ENCODE results near the gene PRKCG. TPM values are rescaled to one million over a fixed set of nuclear protein-coding genes. Genes with fewer than 3 reads are reported as not detected.
A peak's percentile ranks its signal among the peaks of the same experiment; 100 is the strongest.
"Not testable (repeated sequence)": the region's sequence is repeated elsewhere in the genome, so short reads cannot be mapped to it uniquely, and the experiment has no call there.

PRKCG gene
- total RNA-seq, 2 experiments from 2014 or later: not detected

GRCh38 chr19:53916004-53916403 lies 34.0 kb downstream of the PRKCG start:
- no peak for DNase-seq
- Mint-ChIP-seq H3K27ac (no peak overlapping the region), H3K9me3 (no peaks in the 10 kb centered on the region), H3K36me3 (no peaks in the 10 kb centered on the region), H3K27me3 (peaks cover 28% of the 10 kb centered on the region), H3K4me3 (no peak overlapping the region), H3K4me1 (ENCODE audit: low read depth) (no peaks in the 10 kb centered on the region)
- intact Hi-C loops (cut with micrococcal nuclease): no loop called here
- ChIA-PET POLR2A (no interaction called here), CTCF (interaction anchor here (1.9 kb wide), 1 partner anchor 114 kb away, joined by 7 read pairs; no protein-coding TSS in a partner anchor)

DNA sequence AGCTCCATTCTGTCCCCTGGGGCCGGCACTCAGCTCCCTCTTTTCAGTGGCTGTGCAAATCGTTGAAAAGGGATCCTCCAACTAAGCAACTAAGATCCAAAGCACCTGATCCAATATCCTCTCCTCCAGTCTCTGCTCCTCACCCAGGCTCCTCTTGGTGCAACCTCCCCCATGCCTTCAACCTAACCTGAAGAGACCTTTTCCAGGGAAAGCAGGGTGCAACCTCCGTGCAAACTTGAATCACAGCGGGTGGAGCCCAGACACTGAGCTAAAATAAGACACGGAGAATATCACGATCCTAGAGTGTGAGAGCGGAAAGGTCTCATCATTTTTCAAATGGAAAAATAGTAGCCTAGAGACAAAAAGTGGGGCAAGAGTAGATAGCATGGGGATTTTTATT lies 35.4 kb downstream of the PRKCG start:
- intact Hi-C loops (cut with micrococcal nuclease): no loop called here
- Mint-ChIP-seq H3K4me3 (no peak overlapping the region), H3K27ac (no peak overlapping the region), H3K27me3 (peaks cover 16% of the 10 kb centered on the region), H3K36me3 (no peaks in the 10 kb centered on the region), H3K4me1 (ENCODE audit: low read depth) (no peaks in the 10 kb centered on the region), H3K9me3 (no peaks in the 10 kb centered on the region)
- ChIA-PET POLR2A (no interaction called here), CTCF (interaction anchor here (0.8 to 1.9 kb wide), 2 partner anchors 22 to 113 kb away, joined by 3 to 7 read pairs; no protein-coding TSS in a partner anchor)
- no peak for DNase-seq

GRCh38 chr19:53927739-53928138 lies 45.7 kb downstream of the PRKCG start:
- Mint-ChIP-seq H3K27ac (no peak overlapping the region), H3K4me3 (no peak overlapping the region), H3K36me3 (no peaks in the 10 kb centered on the region), H3K9me3 (no peaks in the 10 kb centered on the region), H3K4me1 (ENCODE audit: low read depth) (no peaks in the 10 kb centered on the region), H3K27me3 (peaks cover 2% of the 10 kb centered on the region)
- DNase-seq: peak; percentile 49
- CTCF ChIA-PET: no interaction called here
- intact Hi-C loops (cut with micrococcal nuclease): no loop called here
- POLR2A ChIA-PET: no interaction called here

- CTCF ChIA-PET: interaction anchor here (0.7 kb wide), 1 partner anchor 86 kb away, joined by 3 read pairs; no protein-coding TSS in a partner anchor
- H3K9me3 Mint-ChIP-seq: no peaks in the 10 kb centered on the region
Measured at GRCh38 chr19:53936029-53936428, 54.0 kb downstream of the PRKCG start.

GRCh38 chr19:53942001-53942786 lies 60.2 kb downstream of the PRKCG start:
- Mint-ChIP-seq H3K36me3 (no peaks in the 10 kb centered on the region), H3K4me3 (no peak overlapping the region), H3K9me3 (no peaks in the 10 kb centered on the region), H3K27ac (no peak overlapping the region), H3K27me3 (peaks cover 55% of the 10 kb centered on the region), H3K4me1 (ENCODE audit: low read depth) (no peaks in the 10 kb centered on the region)
- peak; percentile 30 for DNase-seq
- intact Hi-C loops (cut with micrococcal nuclease): no loop called here
- ChIA-PET POLR2A (no interaction called here), CTCF (interaction anchor here (1.2 kb wide), 1 partner anchor 82 kb away, joined by 5 read pairs; no protein-coding TSS in a partner anchor)

More at GRCh38 chr19:53936029-53936428, 54.0 kb downstream of the PRKCG start:
- intact Hi-C loops (cut with micrococcal nuclease): no loop called here
- Mint-ChIP-seq H3K36me3 (no peaks in the 10 kb centered on the region), H3K27me3 (peaks cover 20% of the 10 kb centered on the region), H3K4me1 (ENCODE audit: low read depth) (no peaks in the 10 kb centered on the region), H3K27ac (no peak overlapping the region), H3K4me3 (no peak overlapping the region)
- POLR2A ChIA-PET: no interaction called here
- DNase-seq: no peak

DNA sequence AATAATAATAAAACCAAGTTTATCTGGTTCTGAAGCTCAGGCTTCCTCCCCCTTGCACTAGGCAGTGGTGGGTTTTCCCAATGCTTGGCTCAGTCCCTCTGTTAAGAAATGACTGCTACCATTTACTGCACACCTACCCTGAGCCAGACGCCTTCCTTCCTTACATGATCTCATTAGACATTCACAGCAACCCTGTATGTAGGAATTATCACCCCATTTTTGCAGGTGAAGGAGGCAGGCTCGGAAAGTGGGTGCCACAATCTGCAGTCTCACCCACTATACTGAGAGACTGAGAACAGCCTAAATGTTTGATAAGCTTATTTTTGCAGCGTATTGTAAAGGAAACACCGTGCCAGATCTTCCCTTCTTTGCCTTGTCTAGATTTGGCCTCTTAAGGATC lies 62.4 kb downstream of the PRKCG start:
- peaks cover 50% of the 10 kb centered on the region for H3K27me3 Mint-ChIP-seq
- H3K9me3 Mint-ChIP-seq: no peaks in the 10 kb centered on the region
- H3K36me3 Mint-ChIP-seq: no peaks in the 10 kb centered on the region
- no peak overlapping the region for H3K27ac Mint-ChIP-seq
- no peak for DNase-seq
- CTCF ChIA-PET: interaction anchor here (1.5 kb wide), 2 partner anchors 79 to 151 kb away, joined by 3 to 6 read pairs; no protein-coding TSS in a partner anchor
- no peaks in the 10 kb centered on the region for H3K4me1 Mint-ChIP-seq (ENCODE audit: low read depth)
- POLR2A ChIA-PET: no interaction called here
- no peak overlapping the region for H3K4me3 Mint-ChIP-seq
- intact Hi-C loops (cut with micrococcal nuclease): no loop called here

DNA sequence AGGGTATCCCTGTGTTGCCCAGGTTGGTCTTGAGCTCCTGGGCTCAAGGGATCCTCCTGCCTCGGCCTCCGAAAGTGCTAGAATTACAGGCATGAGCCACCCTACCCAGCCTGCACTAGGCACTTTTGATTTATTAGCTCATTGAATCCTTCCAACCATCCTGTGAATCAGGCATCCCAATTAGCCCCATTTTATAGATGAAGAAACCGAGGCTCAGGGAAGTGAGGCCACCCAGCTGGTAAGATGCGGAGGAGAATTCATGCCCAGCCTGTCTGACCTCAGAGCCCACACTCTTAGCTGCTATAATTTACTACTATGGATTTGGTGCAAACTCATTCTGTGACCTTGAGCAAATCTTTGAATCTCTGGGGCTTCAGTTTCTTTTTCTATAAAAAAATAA lies 62.9 kb downstream of the PRKCG start:
- CTCF ChIA-PET: interaction anchor here (1.5 kb wide), 2 partner anchors 79 to 152 kb away, joined by 3 to 6 read pairs; no protein-coding TSS in a partner anchor
- no peak for DNase-seq
- POLR2A ChIA-PET: interaction anchor here (0.6 kb wide), 2 partner anchors 9 to 62 kb away, joined by 3 to 4 read pairs; no protein-coding TSS in a partner anchor
- Mint-ChIP-seq H3K4me3 (no peak overlapping the region), H3K4me1 (ENCODE audit: low read depth) (no peaks in the 10 kb centered on the region), H3K27me3 (peaks cover 46% of the 10 kb centered on the region), H3K27ac (no peak overlapping the region), H3K9me3 (no peaks in the 10 kb centered on the region), H3K36me3 (no peaks in the 10 kb centered on the region)
- intact Hi-C loops (cut with micrococcal nuclease): no loop called here

- ChIA-PET POLR2A (interaction anchor here (0.6 kb wide), 2 partner anchors 9 to 62 kb away, joined by 3 to 4 read pairs; no protein-coding TSS in a partner anchor), CTCF (interaction anchor here (1.5 kb wide), 2 partner anchors 78 to 152 kb away, joined by 3 to 6 read pairs; no protein-coding TSS in a partner anchor)
- Mint-ChIP-seq H3K4me1 (ENCODE audit: low read depth) (no peaks in the 10 kb centered on the region), H3K27ac (no peak overlapping the region), H3K27me3 (peaks cover 44% of the 10 kb centered on the region), H3K36me3 (no peaks in the 10 kb centered on the region), H3K9me3 (no peaks in the 10 kb centered on the region), H3K4me3 (no peak overlapping the region)
- DNase-seq: no peak
- intact Hi-C loops (cut with micrococcal nuclease): no loop called here
Measured at GRCh38 chr19:53945441-53945840, 63.4 kb downstream of the PRKCG start.

DNA sequence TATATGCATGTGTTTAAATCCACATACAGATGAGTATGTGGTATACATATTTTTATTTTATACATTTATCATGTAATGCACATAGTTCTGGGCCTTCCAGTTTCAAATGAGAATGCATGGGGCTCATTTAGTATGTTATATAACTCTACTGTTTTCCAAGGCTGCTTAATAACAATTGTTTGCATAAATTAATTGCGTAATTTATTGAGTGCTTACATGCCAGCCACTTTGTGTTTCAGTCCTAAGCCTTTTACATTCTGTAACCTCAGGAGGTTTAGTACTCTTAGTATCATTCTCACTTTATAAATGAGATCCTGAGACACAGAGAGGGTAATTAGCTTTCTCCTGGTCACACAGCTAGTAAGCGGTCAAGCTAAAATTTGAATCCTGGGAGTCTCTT lies 64.0 kb downstream of the PRKCG start:
- CTCF ChIA-PET: no interaction called here
- Mint-ChIP-seq H3K4me1 (ENCODE audit: low read depth) (no peaks in the 10 kb centered on the region), H3K9me3 (no peaks in the 10 kb centered on the region), H3K27ac (no peak overlapping the region), H3K4me3 (no peak overlapping the region), H3K36me3 (no peaks in the 10 kb centered on the region), H3K27me3 (peaks cover 42% of the 10 kb centered on the region)
- intact Hi-C loops (cut with micrococcal nuclease): no loop called here
- POLR2A ChIA-PET: no interaction called here
- DNase-seq: no peak

DNA sequence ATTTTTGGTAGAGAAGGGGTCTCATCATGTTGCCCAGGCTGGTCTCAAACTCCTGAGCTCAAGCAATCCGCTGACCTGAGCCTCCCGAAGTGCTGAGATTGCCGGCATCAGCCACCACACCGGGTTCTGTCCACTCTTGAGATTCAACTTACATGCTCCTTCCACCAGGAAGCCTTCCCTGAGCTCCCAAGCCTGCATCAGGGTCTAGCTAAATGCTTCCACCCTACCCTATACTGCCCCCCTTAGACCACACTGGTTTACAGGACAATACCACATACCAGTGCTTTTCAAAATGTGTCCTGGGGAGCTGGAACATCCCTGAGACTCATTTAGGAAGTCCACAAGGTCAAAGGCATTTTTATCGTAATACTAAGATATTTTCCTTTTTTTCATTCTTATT lies 65.6 kb downstream of the PRKCG start:
- ChIA-PET POLR2A (no interaction called here), CTCF (interaction anchor here (1.4 kb wide), 1 partner anchor 82 kb away, joined by 3 read pairs; no protein-coding TSS in a partner anchor)
- peaks cover 35% of the 10 kb centered on the region for H3K27me3 Mint-ChIP-seq
- H3K36me3 Mint-ChIP-seq: no peaks in the 10 kb centered on the region
- H3K4me1 Mint-ChIP-seq (ENCODE audit: low read depth): no peaks in the 10 kb centered on the region
- intact Hi-C loops (cut with micrococcal nuclease): no loop called here
- no peak overlapping the region for H3K27ac Mint-ChIP-seq
- H3K9me3 Mint-ChIP-seq: no peaks in the 10 kb centered on the region
- H3K4me3 Mint-ChIP-seq: no peak overlapping the region
- no peak for DNase-seq

DNA sequence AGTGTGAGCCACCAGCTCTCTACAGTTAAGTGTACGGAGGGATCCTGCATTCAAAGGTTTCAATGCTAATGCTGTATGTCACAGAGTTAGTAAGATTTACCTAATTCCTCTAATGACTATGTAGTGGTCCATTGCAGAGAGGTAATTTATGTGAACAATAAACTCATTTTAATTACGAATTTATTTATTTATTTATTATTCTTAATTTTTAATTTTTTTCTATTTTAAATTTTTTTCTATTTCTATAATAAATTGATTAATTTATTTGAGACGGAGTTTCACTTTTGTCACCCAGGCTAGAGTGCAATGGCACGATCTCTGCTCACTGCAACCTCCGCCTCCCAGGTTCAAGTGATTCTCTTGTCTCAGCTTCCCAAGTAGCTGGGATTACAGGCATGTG lies 66.6 kb downstream of the PRKCG start:
- H3K4me3 Mint-ChIP-seq; H3K9me3 Mint-ChIP-seq; H3K27ac Mint-ChIP-seq; POLR2A ChIA-PET; H3K4me1 Mint-ChIP-seq (ENCODE audit: low read depth); DNase-seq; intact Hi-C loops (cut with micrococcal nuclease); CTCF ChIA-PET; H3K36me3 Mint-ChIP-seq: not testable (repeated sequence)
- peaks cover 31% of the 10 kb centered on the region for H3K27me3 Mint-ChIP-seq

DNA sequence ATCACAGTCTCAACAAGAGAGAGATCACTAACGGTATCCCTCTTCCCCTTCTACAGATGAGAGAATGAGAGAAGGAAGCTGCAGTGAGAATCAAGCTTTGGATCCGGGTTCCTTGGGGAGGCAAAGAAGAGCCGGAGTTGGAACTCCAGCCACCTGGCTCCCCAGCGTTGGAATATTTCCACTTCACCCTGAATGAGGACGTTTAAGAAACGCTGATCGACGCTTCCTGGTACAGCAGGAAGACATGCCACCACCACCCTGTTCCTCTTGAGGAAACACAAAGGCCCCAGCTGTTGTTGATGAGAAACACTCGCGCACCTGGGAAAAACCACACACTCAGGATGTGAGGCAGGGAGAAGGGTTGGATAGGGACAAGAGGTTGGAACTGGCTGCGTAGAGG lies 69.4 kb downstream of the PRKCG start:
- no peaks in the 10 kb centered on the region for H3K9me3 Mint-ChIP-seq
- H3K4me3 Mint-ChIP-seq: no peak overlapping the region
- ChIA-PET CTCF (interaction anchor here (1.4 kb wide), 1 partner anchor 73 kb away, joined by 3 read pairs; no protein-coding TSS in a partner anchor), POLR2A (no interaction called here)
- no peak overlapping the region for H3K27ac Mint-ChIP-seq
- DNase-seq: no peak
- intact Hi-C loops (cut with micrococcal nuclease): no loop called here
- no peaks in the 10 kb centered on the region for H3K36me3 Mint-ChIP-seq
- H3K4me1 Mint-ChIP-seq (ENCODE audit: low read depth): no peaks in the 10 kb centered on the region
- peaks cover 20% of the 10 kb centered on the region for H3K27me3 Mint-ChIP-seq
